Left renal cortex interstitium (tissue), 4 donors: ENCODE measurements around the gene ZDHHC23. TPM values are rescaled to one million over a fixed set of nuclear protein-coding genes. Genes with fewer than 3 reads are reported as not detected.

Source experiments
- DNase-seq, 4 donors: peaks; one replicate each; pipeline ENCODE4 v3.0.0-alpha.2; 2013; ENCODE audit warnings: low read depth in 4 of 4, low spot score in 2 of 4, missing footprints in 1 of 4
- polyA plus RNA-seq, 4 donors: library from polyadenylated mRNA; unstranded; fragments of 120-200 nt; gene quantifications; one replicate each; pipeline ENCODE4 v1.2.1, GENCODE V29; 2013; ENCODE audit not compliant: insufficient read length in 4 of 4

The ZDHHC23 gene
- polyA plus RNA-seq, 4 donors: 8.6 to 14.9 (median 11.4) TPM

GRCh38 chr3:113985541-113985940 is 37.7 kb downstream of the ZDHHC23 start:
- DNase-seq: no peak

- no peak for DNase-seq
Observed at GRCh38 chr3:114005481-114005880, 57.7 kb downstream of the ZDHHC23 start.

- DNase-seq: no peak
Observed at GRCh38 chr3:114011059-114011797, 63.4 kb downstream of the ZDHHC23 start.

Other genes starting within 250 kb of the ZDHHC23 start
- 100 to 1,000 TPM; 121 to 143 (median 137) TPM for gene NAA50, start 201.8 kb upstream of the ZDHHC23 start, polyA plus RNA-seq
- 10 to 100 TPM; 70.8 to 97.7 (median 89.5) TPM for gene ATP6V1A, start 201.0 kb upstream of the ZDHHC23 start, polyA plus RNA-seq
- gene GRAMD1C, start 109.2 kb upstream of the ZDHHC23 start, polyA plus RNA-seq: 10 to 100 TPM; 17.7 to 33.5 (median 20.9) TPM
- 10 to 100 TPM; 11.6 to 27.3 (median 20.1) TPM for gene CCDC191, start 108.5 kb downstream of the ZDHHC23 start, polyA plus RNA-seq
- gene QTRT2, start 108.7 kb downstream of the ZDHHC23 start, polyA plus RNA-seq: 10 to 100 TPM; 23.2 to 33.5 (median 27.3) TPM
- gene DRD3, start 231.0 kb downstream of the ZDHHC23 start, polyA plus RNA-seq: not detected